Spinal cord (tissue), 10 donors: ENCODE measurements around the gene ADORA1. TPM values are rescaled to one million over a fixed set of nuclear protein-coding genes. Genes with fewer than 3 reads are reported as not detected.

Source experiments
- DNase-seq, 6 donors: peaks; one replicate each; pipeline versions ENCODE4 v3.0.0 to v3.0.0-alpha.2; 2013 to 2015; ENCODE audit warnings: low spot score in 6 of 6, low read depth in 4 of 6
- H3K27ac ChIP-seq: one replicate; pipeline ENCODE4 v1.5.1; 2013; ENCODE audit warnings: low read depth, low read length, control low read depth
- H3K27me3 ChIP-seq: one replicate; pipeline ENCODE4 v1.6.1; 2013; ENCODE audit warnings: low read length; ENCODE audit not compliant: control insufficient read depth, insufficient read depth
- H3K36me3 ChIP-seq: one replicate; pipeline ENCODE4 v1.6.1; 2013; ENCODE audit warnings: low read length; ENCODE audit not compliant: control insufficient read depth, insufficient read depth
- H3K4me1 ChIP-seq: one replicate; pipeline ENCODE4 v1.6.1; 2013; ENCODE audit warnings: low read length; ENCODE audit not compliant: control insufficient read depth, insufficient read depth
- H3K4me3 ChIP-seq: one replicate; pipeline ENCODE4 v1.5.1; 2013; ENCODE audit warnings: low read depth, low read length, control low read depth
- H3K9me3 ChIP-seq: one replicate; pipeline ENCODE4 v1.6.1; 2013; ENCODE audit warnings: low read length; ENCODE audit not compliant: control insufficient read depth, insufficient read depth
- WGBS: methylation state at CpG from one replicate; pipeline ENCODE4 v1.1.5; 2013; ENCODE audit warnings: missing lambda C conversion rate; ENCODE audit not compliant: insufficient coverage; 5-methylcytosine and 5-hydroxymethylcytosine counted together
- polyA plus RNA-seq, 2 donors: library from polyadenylated mRNA; unstranded; fragments of 120-200 nt; gene quantifications; one replicate each; pipeline ENCODE4 v1.2.1, GENCODE V29; 2013; ENCODE audit not compliant: insufficient read length in 2 of 2
- total RNA-seq, 2 donors: library from RNA; depleted of rRNA in 1 of 2; stranded (reverse); fragments of 120-200 nt in 1 of 2; fragments of >200 nt in 1 of 2; gene quantifications; one replicate each; pipeline versions ENCODE4 v1.2.3 to v1.2.4, GENCODE V29; 2013 to 2014
- donor health status: healthy.

The ADORA1 gene
- total and polyA plus RNA-seq, 4 donors: 3.1 to 29.7 (median 20.2) TPM

DNA sequence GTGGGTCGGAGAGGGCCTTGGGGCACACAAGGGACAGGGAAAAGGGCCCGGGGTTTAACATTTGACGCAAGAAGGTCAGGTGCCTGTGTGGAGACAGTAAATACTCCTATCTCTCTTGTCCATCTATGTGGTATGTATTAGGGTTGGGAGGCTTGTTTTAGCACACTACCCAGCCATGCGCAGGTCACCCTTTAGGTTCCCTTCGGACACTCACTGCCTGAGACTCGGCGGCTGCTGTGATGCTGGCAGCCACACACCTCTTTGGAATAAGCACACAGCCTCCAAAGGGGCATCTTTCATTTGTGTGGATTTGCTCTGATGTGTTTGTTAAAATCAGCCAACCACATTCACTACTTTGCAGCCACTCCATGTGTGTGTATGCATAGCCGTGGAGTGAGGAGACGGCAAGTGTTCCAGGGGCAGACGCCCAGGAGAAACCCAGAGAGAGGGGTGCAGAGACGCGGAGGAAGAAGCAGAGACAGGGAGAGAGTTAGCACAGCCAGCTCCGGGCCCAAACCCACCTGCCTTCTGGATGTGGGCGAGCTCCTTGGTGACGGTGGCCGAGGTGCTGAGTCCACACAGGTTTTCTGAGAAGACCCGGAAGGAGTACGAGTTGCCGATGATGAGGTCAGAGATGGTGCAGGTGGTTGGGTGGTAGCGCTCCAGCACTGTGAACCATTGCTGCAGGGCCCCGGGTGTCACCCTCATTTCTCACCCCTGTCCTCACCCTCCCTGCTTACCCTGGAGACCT is 42.4 kb downstream of the ADORA1 start:
- Histone ChIP-seq H3K27me3 (no peaks in the 10 kb centered on the region), H3K36me3 (peaks cover 50% of the 10 kb centered on the region), H3K27ac (no peak overlapping the region), H3K9me3 (no peaks in the 10 kb centered on the region), H3K4me3 (no peak overlapping the region), H3K4me1 (no peaks in the 10 kb centered on the region)
- DNase-seq: no peak
- WGBS: 90% methylated on average over 12 of the region's 21 CpGs

GRCh38 chr1:203170625-203171330 is 43.3 kb downstream of the ADORA1 start:
- Histone ChIP-seq H3K27ac (no peak overlapping the region), H3K27me3 (no peaks in the 10 kb centered on the region), H3K4me3 (no peak overlapping the region), H3K9me3 (no peaks in the 10 kb centered on the region), H3K36me3 (peaks cover 42% of the 10 kb centered on the region), H3K4me1 (peaks cover 5% of the 10 kb centered on the region)
- no peak for DNase-seq
- WGBS: 90% methylated on average over 8 of the region's 8 CpGs

GRCh38 chr1:203171341-203172183 is 44.0 kb downstream of the ADORA1 start:
- 95% methylated on average over 22 of the region's 22 CpGs for WGBS
- no peak for DNase-seq
- peaks cover 34% of the 10 kb centered on the region for H3K36me3 ChIP-seq
- no peaks in the 10 kb centered on the region for H3K27me3 ChIP-seq
- no peak overlapping the region for H3K27ac ChIP-seq
- no peaks in the 10 kb centered on the region for H3K9me3 ChIP-seq
- H3K4me1 ChIP-seq: peaks cover 5% of the 10 kb centered on the region
- no peak overlapping the region for H3K4me3 ChIP-seq

DNA sequence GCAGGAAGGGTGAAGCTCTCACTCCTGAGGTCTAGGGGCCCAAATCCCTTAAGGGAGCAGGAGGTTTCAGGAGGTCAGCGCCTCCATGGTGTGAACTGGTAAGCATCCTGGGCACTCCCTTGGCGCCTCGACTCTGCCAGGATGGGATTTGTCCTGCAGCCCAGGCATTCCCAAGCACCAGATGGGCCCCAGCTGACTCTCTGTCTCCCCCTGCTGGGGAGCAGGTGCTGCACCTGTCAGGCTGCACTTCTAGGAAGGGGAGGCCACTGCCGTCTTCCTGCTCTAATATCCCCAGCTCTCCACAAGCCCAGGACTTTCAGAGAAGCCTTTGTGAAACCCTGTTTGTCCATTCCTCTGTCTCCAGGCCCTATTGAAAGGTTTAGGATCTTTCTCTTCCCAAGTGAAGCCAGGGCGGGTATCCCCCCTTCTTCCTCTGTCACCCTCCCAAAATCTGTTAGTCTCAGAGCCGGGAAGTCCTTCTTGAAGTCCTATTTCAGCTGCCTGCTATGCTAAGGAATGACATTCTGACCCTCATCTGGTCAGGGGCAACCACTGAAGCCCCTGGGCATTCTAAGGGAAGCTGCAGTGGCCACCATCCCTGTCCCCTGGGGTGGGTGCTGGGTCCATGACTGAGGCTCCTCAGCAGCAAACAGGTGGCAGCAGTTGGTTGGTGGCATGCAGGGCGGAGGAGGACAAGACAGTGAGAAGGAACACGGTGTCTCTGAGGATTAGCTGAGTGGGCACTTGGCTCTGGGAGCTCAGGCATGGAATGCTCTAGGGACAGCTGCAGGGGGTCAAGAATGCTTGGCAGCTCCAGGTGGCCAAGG is 44.9 kb downstream of the ADORA1 start:
- Histone ChIP-seq H3K4me1 (peaks cover 9% of the 10 kb centered on the region), H3K4me3 (no peak overlapping the region), H3K9me3 (no peaks in the 10 kb centered on the region), H3K27ac (no peak overlapping the region), H3K36me3 (peaks cover 29% of the 10 kb centered on the region), H3K27me3 (no peaks in the 10 kb centered on the region)
- peak in 1 of 6 donors; percentile 28 for DNase-seq
- 63% methylated on average over 8 of the region's 8 CpGs for WGBS

DNA sequence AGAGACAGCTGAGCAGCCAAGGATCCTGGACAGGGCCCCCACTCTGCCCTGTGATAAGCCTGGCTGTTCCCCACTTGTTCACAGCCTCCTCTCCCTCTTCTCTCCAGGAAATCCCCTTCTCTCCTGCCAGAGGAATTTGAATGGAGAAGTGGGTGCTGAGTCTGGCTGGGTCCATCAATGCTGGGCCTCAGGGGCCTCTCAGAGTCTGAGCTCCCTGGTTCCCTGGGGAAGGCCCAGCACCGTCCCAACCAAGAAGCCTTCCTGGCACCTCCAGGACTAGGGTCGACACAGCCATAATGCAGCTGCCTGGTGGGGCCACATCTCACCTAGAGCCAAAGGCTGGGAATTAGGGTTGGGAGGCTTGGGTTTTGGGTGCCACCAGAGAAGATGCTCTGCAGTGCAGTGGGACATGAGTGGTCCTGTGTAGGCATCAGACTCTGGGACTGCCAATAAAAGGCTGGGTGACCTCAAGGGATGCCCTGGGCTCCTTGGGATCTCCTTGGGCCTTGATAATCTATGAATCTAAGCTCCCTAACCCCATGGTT is 45.6 kb downstream of the ADORA1 start:
- Histone ChIP-seq H3K9me3 (no peaks in the 10 kb centered on the region), H3K27me3 (no peaks in the 10 kb centered on the region), H3K36me3 (peaks cover 23% of the 10 kb centered on the region), H3K4me3 (no peak overlapping the region), H3K4me1 (peaks cover 11% of the 10 kb centered on the region), H3K27ac (no peak overlapping the region)
- 89% methylated on average over 2 of the region's 2 CpGs for WGBS
- DNase-seq: no peak

DNA sequence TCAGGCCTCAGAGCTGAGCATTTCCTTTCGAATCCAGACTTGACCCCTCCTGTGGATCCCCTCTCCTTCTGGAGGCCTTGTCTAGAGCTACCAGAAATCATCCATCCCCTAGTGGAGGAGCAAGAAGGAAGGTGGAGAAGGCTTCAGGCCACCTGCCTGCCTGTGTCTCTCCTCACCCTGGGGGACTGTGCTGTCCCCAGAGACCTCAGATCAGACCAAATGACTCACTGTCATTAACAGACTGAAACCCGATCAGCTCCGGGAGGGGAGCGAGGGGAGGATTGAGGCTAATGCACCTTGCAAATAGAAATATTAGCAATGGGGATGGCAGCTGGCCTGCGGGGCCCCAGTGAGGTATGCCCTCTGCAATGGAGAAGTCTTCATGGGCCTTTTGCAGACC is 46.0 kb downstream of the ADORA1 start:
- no peak for DNase-seq
- Histone ChIP-seq H3K9me3 (no peaks in the 10 kb centered on the region), H3K4me1 (peaks cover 11% of the 10 kb centered on the region), H3K36me3 (peaks cover 18% of the 10 kb centered on the region), H3K4me3 (no peak overlapping the region), H3K27me3 (no peaks in the 10 kb centered on the region), H3K27ac (no peak overlapping the region)
- 90% methylated on average over 4 of the region's 5 CpGs for WGBS

- no peak overlapping the region for H3K4me3 ChIP-seq
- DNase-seq: no peak
- no peaks in the 10 kb centered on the region for H3K9me3 ChIP-seq
- no peak overlapping the region for H3K27ac ChIP-seq
- WGBS: 83% methylated on average over 10 of the region's 12 CpGs
- H3K27me3 ChIP-seq: no peaks in the 10 kb centered on the region
- H3K36me3 ChIP-seq: peaks cover 13% of the 10 kb centered on the region
- peaks cover 11% of the 10 kb centered on the region for H3K4me1 ChIP-seq
These were observed 46.9 kb downstream of the ADORA1 start for GRCh38 chr1:203174324-203174985.

- no peak for DNase-seq
- Histone ChIP-seq H3K27me3 (no peaks in the 10 kb centered on the region), H3K36me3 (peaks cover 10% of the 10 kb centered on the region), H3K4me1 (peaks cover 11% of the 10 kb centered on the region), H3K27ac (no peak within 1 kb of the TSS), H3K9me3 (no peaks in the 10 kb centered on the region), H3K4me3 (no peak within 1 kb of the TSS)
- WGBS: 87% methylated on average over 5 of the region's 5 CpGs
These were observed 47.8 kb downstream of the ADORA1 start, which contains the start of gene MYBPH for GRCh38 chr1:203175237-203175826. Gene MYBPH (minus strand): TSS chr1:203175826. CDS start chr1:203175755, 71 bp downstream.
